MCF 10A (cell line): ENCODE data around the gene PANK2. TPM values are rescaled to one million over a fixed set of nuclear protein-coding genes. Genes with fewer than 3 reads are reported as not detected.
"Not testable (repeated sequence)": the region's sequence is repeated elsewhere in the genome, so short reads cannot be mapped to it uniquely, and the experiment has no call there.

Experiments
- BruUV-seq: library from RNA; stranded (reverse); fragments of 400-500 nt; replicated peaks from 2 replicates; lab custom pipeline; 2021; lab: Mats Ljungman, UMichigan
- CTCF ChIA-PET: fragments of 300-600 bp; sonication (Branson Sonifier 250); formaldehyde crosslinking; extraction: SDS; loops from one replicate; lab custom pipeline; 2021; ENCODE audit warnings: antibody characterized with exemption, inconsistent platforms; lab: Yijun Ruan, JAX
- POLR2A ChIA-PET: fragments of 300-600, 350-650 bp; sonication (Branson Sonifier 250); formaldehyde crosslinking; extraction: SDS; loops from one replicate; lab custom pipeline; 2020; ENCODE audit warnings: antibody characterized with exemption, inconsistent platforms; lab: Yijun Ruan, JAX
- DNase-seq: peaks from one replicate; pipeline ENCODE4 v3.0.0-alpha.2; 2018; ENCODE audit not compliant: unreplicated experiment
- H3K27ac Mint-ChIP-seq: one replicate; pipeline ENCODE4 v1.8.0; 2022; ENCODE audit warnings: mild to moderate bottlenecking, low read depth, mixed read lengths; ENCODE audit not compliant: unreplicated experiment
- H3K27me3 Mint-ChIP-seq: one replicate; pipeline ENCODE4 v1.8.0; 2022; ENCODE audit warnings: mixed read lengths; ENCODE audit not compliant: insufficient read depth, unreplicated experiment
- H3K36me3 Mint-ChIP-seq: one replicate; pipeline ENCODE4 v1.8.0; 2022; ENCODE audit warnings: mild to moderate bottlenecking, moderate library complexity, mixed read lengths; ENCODE audit not compliant: insufficient read depth, unreplicated experiment
- H3K4me1 Mint-ChIP-seq: one replicate; pipeline ENCODE4 v1.8.0; 2022; ENCODE audit warnings: mixed read lengths; ENCODE audit not compliant: insufficient read depth, unreplicated experiment
- H3K4me3 Mint-ChIP-seq: one replicate; pipeline ENCODE4 v1.8.0; 2022; ENCODE audit warnings: mild to moderate bottlenecking, moderate library complexity, mixed read lengths; ENCODE audit not compliant: unreplicated experiment
- H3K9me3 Mint-ChIP-seq: one replicate; pipeline ENCODE4 v1.8.0; 2022; ENCODE audit warnings: mixed read lengths; ENCODE audit not compliant: unreplicated experiment
- intact Hi-C: fragments of 100-400 bp; cut with micrococcal nuclease; formaldehyde crosslinking; loops from 2 replicates; pipeline ENCODE4 v1.14.1; 2022
- total RNA-seq: library from RNA; stranded (reverse); gene quantifications from 2 replicates; pipeline ENCODE4 v1.2.3, GENCODE V29; 2022
- TF ChIP-seq, protein P1 (sequence below): fragments of 200-600 bp; IDR thresholded peaks from one replicate; pipeline ENCODE4 v1.8.0; 2022; ENCODE audit warnings: antibody characterized with exemption, mild to moderate bottlenecking; ENCODE audit not compliant: unreplicated experiment

PANK2 gene
- total RNA-seq, 1 experiment from 2014 or later = 29.2 TPM

DNA sequence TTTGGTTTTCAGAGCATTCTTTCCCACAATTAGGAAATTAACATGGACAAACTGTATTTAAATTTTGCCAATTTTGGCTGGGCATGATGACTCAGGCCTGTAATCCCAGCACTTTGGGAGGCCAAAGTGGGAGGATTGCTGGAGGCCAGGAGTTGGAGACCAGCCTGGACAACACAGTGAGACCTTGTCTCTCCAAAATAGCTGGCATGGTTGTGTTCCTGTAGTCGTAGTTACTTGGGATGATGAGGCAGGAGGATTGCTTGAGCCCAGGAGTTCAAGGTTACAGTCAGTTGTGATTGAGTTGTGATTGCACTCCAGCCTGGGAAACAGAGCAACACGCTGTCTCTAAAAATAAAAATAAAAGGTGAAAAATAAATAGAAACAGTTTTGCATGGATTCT is 15.0 kb downstream of the PANK2 start:
- CTCF ChIA-PET = interaction anchor here (0.5 kb wide), 1 partner anchor 23 kb away, joined by 3 read pairs; no protein-coding TSS in a partner anchor
- TF ChIP-seq, protein P1, sequence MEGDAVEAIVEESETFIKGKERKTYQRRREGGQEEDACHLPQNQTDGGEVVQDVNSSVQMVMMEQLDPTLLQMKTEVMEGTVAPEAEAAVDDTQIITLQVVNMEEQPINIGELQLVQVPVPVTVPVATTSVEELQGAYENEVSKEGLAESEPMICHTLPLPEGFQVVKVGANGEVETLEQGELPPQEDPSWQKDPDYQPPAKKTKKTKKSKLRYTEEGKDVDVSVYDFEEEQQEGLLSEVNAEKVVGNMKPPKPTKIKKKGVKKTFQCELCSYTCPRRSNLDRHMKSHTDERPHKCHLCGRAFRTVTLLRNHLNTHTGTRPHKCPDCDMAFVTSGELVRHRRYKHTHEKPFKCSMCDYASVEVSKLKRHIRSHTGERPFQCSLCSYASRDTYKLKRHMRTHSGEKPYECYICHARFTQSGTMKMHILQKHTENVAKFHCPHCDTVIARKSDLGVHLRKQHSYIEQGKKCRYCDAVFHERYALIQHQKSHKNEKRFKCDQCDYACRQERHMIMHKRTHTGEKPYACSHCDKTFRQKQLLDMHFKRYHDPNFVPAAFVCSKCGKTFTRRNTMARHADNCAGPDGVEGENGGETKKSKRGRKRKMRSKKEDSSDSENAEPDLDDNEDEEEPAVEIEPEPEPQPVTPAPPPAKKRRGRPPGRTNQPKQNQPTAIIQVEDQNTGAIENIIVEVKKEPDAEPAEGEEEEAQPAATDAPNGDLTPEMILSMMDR = no peak
- Mint-ChIP-seq H3K27me3 (no peaks in the 10 kb centered on the region), H3K4me3 (no peak overlapping the region), H3K9me3 (no peaks in the 10 kb centered on the region), H3K4me1 (peaks cover 27% of the 10 kb centered on the region), H3K27ac (no peak overlapping the region), H3K36me3 (peaks cover 29% of the 10 kb centered on the region)
- POLR2A ChIA-PET = interaction anchor here (1.1 to 1.3 kb wide), 3 partner anchors 11 to 24 kb away, joined by 4 to 6 read pairs (median 4); no protein-coding TSS in a partner anchor
- intact Hi-C loops = no loop called here
- BruUV-seq = no TSS peak
- DNase-seq = no peak

DNA sequence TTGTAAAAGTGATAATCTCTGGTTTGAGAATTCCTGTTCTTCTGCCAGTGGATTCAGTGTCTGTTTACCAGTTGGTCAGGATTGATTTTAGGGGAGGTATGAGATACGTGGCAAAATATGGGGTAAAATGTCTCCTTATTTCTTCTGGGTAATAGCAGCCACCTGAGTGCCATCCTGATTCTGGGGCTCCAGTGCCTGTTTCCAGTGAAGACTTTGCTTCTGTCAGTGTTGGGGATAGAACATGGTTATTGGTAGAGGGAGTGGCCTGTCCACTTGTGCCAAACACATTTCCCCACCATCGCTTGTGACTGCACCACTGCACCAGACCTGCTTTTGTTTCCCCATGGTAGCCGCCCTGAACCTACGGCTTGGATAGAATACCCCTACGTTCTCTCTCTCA is 15.7 kb downstream of the PANK2 start:
- no peak overlapping the region for H3K27ac Mint-ChIP-seq
- CTCF ChIA-PET = interaction anchor here (0.5 kb wide), 1 partner anchor 23 kb away, joined by 3 read pairs; no protein-coding TSS in a partner anchor
- H3K9me3 Mint-ChIP-seq = no peaks in the 10 kb centered on the region
- no peaks in the 10 kb centered on the region for H3K27me3 Mint-ChIP-seq
- peaks cover 21% of the 10 kb centered on the region for H3K4me1 Mint-ChIP-seq
- BruUV-seq = no TSS peak
- no peak for DNase-seq
- POLR2A ChIA-PET = interaction anchor here (0.5 to 1.3 kb wide), 3 partner anchors 17 to 485 kb away, joined by 3 to 6 read pairs (median 4); no protein-coding TSS in a partner anchor
- H3K4me3 Mint-ChIP-seq = no peak overlapping the region
- peaks cover 36% of the 10 kb centered on the region for H3K36me3 Mint-ChIP-seq
- TF ChIP-seq, protein P1 = no peak
- intact Hi-C loops = no loop called here

DNA sequence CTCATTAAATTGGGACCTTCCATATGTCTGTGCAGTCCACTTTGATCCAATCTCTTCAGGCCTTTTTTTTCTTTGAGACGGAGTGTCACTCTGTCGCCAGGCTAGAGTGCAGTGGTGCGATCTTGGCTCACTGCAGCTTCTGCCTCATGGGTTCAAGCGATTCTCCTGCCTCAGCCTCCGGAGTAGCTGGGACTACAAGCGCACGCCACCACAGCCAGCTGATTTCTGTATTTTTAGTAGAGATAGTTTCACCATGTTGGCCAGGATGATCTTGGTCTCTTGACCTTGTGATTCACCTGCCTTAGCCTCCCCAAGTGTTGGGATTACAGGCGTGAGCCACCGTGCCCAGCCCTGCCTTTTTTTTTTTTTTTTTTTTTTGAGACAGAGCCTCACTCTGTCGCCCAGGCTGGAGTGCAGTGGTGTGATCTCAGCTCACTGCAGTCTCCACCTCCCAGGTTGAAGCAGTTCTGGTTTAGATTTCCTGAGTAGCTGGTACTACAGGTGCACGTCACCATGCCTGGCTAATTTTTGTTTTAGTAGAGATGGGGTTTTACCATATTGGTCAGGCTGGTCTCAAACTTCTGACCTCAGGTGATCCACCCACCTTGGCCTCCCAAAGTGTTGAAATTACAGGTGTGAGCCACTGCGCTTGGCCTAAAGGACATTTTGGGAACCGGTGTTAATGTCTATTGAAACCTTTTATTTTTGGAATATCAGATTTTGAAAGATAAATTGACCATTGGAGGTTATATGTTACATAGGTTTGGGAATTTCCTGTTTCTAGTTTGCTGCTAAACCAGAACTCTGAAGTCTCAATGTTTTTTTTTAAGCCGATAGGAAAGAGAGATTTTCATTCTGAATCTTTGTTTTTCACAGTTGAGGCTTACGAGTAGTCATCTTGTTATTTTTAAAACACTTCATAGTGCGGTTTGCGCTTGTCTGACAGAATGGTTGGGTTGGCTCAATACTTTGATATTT is 17.8 kb downstream of the PANK2 start:
- H3K36me3 Mint-ChIP-seq = peaks cover 57% of the 10 kb centered on the region
- H3K4me3 Mint-ChIP-seq, H3K9me3 Mint-ChIP-seq, H3K27me3 Mint-ChIP-seq, H3K4me1 Mint-ChIP-seq, BruUV-seq, H3K27ac Mint-ChIP-seq, intact Hi-C loops, DNase-seq: not testable (repeated sequence)
- ChIA-PET POLR2A (interaction anchor here (0.6 to 1.5 kb wide), 4 partner anchors 11 to 105 kb away, joined by 3 to 5 read pairs (median 4); no protein-coding TSS in a partner anchor), CTCF (interaction anchor here (0.6 to 0.8 kb wide), 5 partner anchors 12 to 125 kb away, joined by 3 read pairs; no protein-coding TSS in a partner anchor)

DNA sequence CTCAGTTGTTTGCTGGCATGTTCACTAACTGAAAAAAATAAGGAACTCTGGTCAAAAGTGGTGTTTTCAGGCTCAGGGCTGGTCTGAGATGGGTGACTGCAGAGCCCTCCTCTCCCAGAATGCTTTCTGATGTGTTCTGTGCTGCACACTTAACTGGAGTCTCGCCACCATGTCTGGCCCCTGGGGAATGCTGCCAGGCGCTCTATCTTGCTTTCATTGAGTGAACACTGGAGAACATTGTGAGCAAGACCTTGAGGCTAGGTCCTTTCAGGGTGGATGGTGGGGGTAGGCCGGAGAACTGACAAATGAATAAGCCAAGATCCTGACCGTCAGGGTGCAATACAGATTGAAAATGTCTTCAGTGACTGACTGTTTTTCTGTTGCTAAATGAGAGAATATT is 19.5 kb downstream of the PANK2 start:
- BruUV-seq = no TSS peak
- Mint-ChIP-seq H3K9me3 (no peaks in the 10 kb centered on the region), H3K4me1 (peaks cover 7% of the 10 kb centered on the region), H3K27me3 (no peaks in the 10 kb centered on the region), H3K4me3 (no peak overlapping the region), H3K27ac (no peak overlapping the region), H3K36me3 (peaks cover 68% of the 10 kb centered on the region)
- intact Hi-C loops = no loop called here
- CTCF ChIA-PET = interaction anchor here (0.6 kb wide), 1 partner anchor 158 kb away, joined by 3 read pairs; no protein-coding TSS in a partner anchor
- POLR2A ChIA-PET = interaction anchor here (1.1 kb wide), 1 partner anchor 10 kb away, joined by 5 read pairs; no protein-coding TSS in a partner anchor
- no peak for DNase-seq
- TF ChIP-seq, protein P1 = no peak
